ENCODE data around the gene HSPA4.
"Not testable (repeated sequence)": the region's sequence is repeated elsewhere in the genome, so short reads cannot be mapped to it uniquely, and the experiment has no call there.

The HSPA4 gene

GRCh38 chr5:133051061-133051541, 712 bp upstream of the HSPA4 start:
- peak in 1 of 2 experiments; percentile 43 for DNase-seq

- peak; percentile 39 to 46 for DNase-seq
These were observed 733 bp downstream of the HSPA4 start for GRCh38 chr5:133052317-133053175.

- no peak for DNase-seq
These were observed 1.6 kb downstream of the HSPA4 start for GRCh38 chr5:133053448-133053847.

- no peak for DNase-seq
These were observed 3.1 kb downstream of the HSPA4 start for GRCh38 chr5:133054697-133055471.

- no peak for DNase-seq
These were observed 5.1 kb downstream of the HSPA4 start for GRCh38 chr5:133056891-133057290.

GRCh38 chr5:133059621-133060020, 7.8 kb downstream of the HSPA4 start:
- DNase-seq: no peak

GRCh38 chr5:133062276-133062675, 10.5 kb downstream of the HSPA4 start:
- DNase-seq: peak; percentile 63 to 68

GRCh38 chr5:133063965-133064364, 12.2 kb downstream of the HSPA4 start:
- DNase-seq: no peak

- DNase-seq: no peak
These were observed 13.7 kb downstream of the HSPA4 start for GRCh38 chr5:133065471-133065870.

- DNase-seq: no peak
These were observed 14.2 kb downstream of the HSPA4 start for GRCh38 chr5:133066045-133066444.

GRCh38 chr5:133072021-133072420, 20.2 kb downstream of the HSPA4 start:
- no peak for DNase-seq

GRCh38 chr5:133075572-133076536, 24.0 kb downstream of the HSPA4 start:
- DNase-seq: no peak

- no peak for DNase-seq
These were observed 27.2 kb downstream of the HSPA4 start for GRCh38 chr5:133079048-133079447.

GRCh38 chr5:133081036-133081435, 29.2 kb downstream of the HSPA4 start:
- no peak for DNase-seq

- DNase-seq: no peak
These were observed 29.9 kb downstream of the HSPA4 start for GRCh38 chr5:133081703-133082102.

- no peak for DNase-seq
These were observed 30.3 kb downstream of the HSPA4 start for GRCh38 chr5:133082128-133082527.

GRCh38 chr5:133083901-133084300, 32.1 kb downstream of the HSPA4 start:
- no peak for DNase-seq

- DNase-seq: not testable (repeated sequence)
These were observed 33.4 kb downstream of the HSPA4 start for GRCh38 chr5:133085171-133085570.

GRCh38 chr5:133086366-133086875, 34.6 kb downstream of the HSPA4 start:
- DNase-seq: no peak

GRCh38 chr5:133088064-133088463, 36.3 kb downstream of the HSPA4 start:
- DNase-seq: no peak

GRCh38 chr5:133091034-133091433, 39.2 kb downstream of the HSPA4 start:
- no peak for DNase-seq

GRCh38 chr5:133106343-133106742, 54.5 kb downstream of the HSPA4 start:
- DNase-seq: no peak

Data from AML-193 (cell line).